NCI-H1694 (cell line): Measurements from ENCODE around the gene TMEM191B.
"Not testable (repeated sequence)": the region's sequence is repeated elsewhere in the genome, so short reads cannot be mapped to it uniquely, and the experiment has no call there.

Experiments
- DNase-seq: peaks from one replicate; lab custom pipeline; 2025; lab: John Stamatoyannopoulos, UW

Gene TMEM191B

DNA sequence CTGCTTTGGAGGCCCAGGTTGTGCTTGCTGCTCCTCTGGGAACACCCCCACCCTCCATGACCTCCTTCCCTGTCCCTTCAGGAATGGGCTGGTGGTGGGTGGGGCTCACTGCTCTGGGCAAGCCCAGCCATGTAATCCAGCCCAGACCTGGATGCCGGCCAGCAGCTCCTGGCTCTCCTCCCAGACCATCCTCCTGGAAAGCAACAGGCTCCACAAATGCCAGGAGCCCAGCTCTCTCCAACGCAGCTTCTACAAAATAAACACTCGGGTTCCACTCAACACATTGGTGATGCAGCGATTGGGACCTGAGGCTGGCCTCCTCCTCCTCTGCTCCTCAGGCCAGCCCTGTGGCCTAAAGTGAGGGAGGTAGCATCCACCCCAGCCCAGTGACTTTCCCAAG is 30.9 kb downstream of the TMEM191B start:
- DNase-seq = not testable (repeated sequence)

DNA sequence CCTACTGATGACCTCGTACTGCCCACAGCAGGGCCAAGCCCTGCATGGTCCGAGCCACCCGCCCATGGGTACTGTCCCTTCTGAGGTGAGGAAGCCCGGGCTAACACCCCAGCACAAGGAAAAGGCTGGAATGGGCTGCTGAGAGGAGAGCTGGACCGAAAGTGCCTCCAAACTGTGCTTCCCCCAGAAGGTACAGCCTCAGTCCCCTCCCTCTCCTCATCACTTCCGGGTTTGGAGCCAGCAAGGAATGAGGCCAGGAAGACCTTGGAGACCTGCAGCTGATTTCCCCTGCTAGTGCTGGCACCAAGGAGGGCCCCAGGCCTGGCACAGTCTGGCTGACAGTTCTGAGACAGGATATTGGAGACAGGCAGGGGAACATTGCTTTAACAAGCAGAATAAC is 31.3 kb downstream of the TMEM191B start:
- DNase-seq = not testable (repeated sequence)

- not testable (repeated sequence) for DNase-seq
Observed at GRCh38 chr22:18560099-18560974, 32.7 kb downstream of the TMEM191B start.

DNA sequence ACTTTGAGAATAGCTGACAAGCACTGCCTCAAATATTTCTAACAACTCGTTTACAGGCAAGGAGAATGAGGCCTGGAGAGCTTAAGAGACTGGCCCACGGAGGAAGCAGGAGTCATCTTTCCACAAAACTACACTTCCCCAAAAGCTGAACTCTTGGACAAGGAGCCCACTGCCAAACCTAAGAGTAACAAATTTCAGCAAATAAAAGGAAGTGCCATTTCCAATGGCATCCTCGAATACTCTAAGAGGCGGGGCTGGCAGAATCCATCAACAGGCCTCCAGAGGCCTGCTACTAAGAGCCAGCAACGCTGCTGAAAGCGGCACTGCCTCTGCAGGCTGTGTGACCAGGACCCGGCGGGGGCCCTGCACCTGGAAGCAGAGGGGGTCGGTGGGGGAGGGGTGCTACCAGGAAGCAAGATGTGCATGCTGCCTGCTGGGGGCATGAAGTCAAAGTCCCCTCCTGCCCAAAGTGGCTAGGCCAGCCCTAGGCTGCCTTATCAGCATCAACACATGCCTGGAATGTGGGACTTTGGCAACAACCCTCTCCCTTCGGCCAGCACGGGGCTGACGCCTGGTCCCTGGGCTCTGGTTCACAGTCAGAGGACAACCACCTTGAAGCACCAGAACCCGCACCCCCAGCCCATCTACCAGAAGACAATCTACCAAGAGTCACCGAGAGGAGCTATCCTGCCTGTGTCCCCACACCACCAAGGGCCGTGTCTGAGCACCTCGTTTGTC is 43.1 kb downstream of the TMEM191B start:
- not testable (repeated sequence) for DNase-seq

GRCh38 chr22:18573483-18574164 is 46.0 kb downstream of the TMEM191B start:
- DNase-seq = not testable (repeated sequence)

GRCh38 chr22:18574555-18574954 is 47.0 kb downstream of the TMEM191B start:
- not testable (repeated sequence) for DNase-seq

DNA sequence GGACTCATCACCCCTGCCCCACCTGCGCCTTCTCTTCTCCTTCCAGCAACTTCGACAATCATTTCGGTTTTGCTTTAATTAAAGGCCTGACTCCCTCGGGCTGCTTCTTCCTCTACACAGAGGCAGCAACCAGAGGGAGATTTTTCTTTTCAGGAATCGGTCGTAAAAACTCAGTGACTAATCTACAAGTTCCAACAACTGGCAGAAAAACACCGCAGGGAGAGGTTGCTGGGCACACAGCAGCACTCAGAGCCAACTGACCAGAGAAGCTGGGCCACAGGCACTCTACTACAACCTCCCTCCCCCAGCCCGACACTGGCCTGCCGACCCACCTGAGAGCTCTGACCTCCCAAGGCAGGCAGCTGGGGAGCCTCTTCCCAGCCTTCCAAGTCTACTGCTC is 48.1 kb downstream of the TMEM191B start:
- DNase-seq = not testable (repeated sequence)

DNA sequence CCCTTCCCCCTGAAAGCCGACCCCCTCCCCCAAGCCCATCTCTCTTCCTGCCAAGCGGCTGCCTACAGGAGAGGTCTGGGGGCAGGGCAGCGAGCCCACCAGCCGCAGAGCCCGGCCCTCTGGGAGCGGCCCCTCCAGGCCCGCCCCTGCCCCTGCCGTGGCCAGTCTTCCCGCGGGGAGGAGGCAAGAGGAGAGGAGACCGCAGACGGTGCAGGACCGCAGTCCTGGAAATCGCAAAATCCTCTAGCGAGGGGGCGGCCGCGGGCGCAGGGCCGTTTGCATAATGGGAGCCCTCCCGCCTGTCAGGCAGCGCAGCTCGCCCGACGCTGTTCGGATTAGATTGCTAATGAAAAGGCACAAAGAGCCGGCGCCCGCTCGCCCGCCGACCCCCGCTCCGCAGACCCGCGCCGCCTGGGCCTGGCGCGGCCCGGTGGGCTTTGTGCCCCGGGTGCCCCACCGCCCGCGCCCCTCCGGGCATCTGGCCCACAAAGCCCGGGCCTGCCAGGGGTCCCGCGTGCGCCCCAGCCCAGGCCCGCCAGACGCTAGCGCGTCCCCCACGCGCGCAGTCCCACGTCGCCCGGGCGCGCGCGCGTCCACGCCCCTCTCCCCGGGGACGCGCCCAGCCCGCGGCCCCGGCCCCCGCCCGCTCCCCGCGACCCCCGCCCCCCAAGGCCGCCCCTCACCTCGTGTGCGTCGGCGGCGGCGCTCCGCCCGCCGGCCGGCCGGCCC is 49.7 kb downstream of the TMEM191B start:
- DNase-seq = not testable (repeated sequence)

DNA sequence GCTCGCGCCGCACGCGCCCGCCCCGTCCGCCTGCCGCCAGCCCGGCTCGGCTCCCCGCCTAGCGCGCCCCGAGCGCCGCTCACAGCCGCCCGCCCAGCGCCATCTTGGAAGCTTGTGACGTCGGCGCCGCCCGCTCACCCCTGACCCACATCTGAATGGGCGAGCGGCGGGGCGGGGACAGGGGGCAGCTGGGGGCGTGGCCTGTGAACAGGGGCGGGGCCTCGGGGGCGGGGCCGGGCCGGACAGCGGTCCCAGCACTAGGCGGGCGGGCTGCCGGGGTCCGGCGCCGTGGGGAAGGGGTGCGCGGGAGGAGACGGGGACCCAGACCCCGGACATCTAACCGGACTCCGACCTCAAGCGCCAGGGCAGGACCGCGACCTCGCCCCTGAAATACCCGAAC is 50.2 kb downstream of the TMEM191B start:
- DNase-seq = not testable (repeated sequence)
